ENCODE data around the gene P3H2.

DNA sequence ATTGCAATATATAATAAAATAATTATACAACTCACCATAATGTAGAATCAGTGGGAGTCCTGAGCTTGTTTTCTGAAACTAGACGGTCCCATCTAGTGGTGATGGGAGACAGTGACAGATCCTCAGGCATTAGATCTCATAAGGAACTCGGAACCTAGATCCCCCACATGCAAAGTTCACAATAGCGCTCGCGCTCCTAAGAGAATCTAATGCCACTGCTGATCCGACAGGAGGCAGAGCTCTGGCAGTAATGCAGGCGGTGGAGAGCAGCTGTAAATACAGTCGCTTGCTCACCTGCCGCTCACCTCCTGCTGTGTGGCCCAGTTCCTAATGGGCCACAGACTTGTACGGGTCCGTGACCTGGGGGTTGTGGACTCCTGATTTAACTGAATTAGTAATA is 87.8 kb downstream of the P3H2 start:
- TF ChIP-seq EZH2 (IDR thresholded peaks at IDR 0.05; ENCODE audit: insufficient read depth, poor library complexity, severe bottlenecking): no peak
- no peak for TF ChIP-seq EZH2phosphoT487 (IDR thresholded peaks at IDR 0.05; ENCODE audit: insufficient read depth, low read depth)
